GM21723 (cell line): ENCODE measurements around the gene ASTN1.

Experiments used
- ATAC-seq: cut with Tn5 transposase; IDR thresholded peaks from one replicate; pipeline ENCODE4 v1.9.1; 2021; ENCODE audit warnings: mild to moderate bottlenecking, moderate library complexity; ENCODE audit not compliant: unreplicated experiment

Gene ASTN1

DNA sequence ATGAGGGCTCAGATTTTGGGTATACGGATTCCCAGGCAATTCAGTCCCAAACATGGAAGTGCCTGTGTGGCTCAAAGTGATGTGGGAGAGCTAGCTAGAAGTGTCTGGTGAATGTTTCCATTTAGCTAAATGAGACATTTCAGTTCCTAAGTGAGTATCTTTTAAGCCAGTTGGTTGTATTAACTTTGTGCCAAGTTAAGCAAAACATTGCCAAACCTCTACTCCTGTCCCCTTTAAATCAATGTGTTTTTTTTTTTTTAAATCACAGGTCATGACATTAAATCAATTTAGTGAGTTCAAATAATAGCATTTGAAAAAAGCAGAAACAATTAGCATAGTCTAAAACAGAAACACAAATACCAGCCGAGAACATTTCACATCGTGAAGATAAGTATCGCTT, 230.1 kb downstream of the ASTN1 start:
- ATAC-seq: no peak

DNA sequence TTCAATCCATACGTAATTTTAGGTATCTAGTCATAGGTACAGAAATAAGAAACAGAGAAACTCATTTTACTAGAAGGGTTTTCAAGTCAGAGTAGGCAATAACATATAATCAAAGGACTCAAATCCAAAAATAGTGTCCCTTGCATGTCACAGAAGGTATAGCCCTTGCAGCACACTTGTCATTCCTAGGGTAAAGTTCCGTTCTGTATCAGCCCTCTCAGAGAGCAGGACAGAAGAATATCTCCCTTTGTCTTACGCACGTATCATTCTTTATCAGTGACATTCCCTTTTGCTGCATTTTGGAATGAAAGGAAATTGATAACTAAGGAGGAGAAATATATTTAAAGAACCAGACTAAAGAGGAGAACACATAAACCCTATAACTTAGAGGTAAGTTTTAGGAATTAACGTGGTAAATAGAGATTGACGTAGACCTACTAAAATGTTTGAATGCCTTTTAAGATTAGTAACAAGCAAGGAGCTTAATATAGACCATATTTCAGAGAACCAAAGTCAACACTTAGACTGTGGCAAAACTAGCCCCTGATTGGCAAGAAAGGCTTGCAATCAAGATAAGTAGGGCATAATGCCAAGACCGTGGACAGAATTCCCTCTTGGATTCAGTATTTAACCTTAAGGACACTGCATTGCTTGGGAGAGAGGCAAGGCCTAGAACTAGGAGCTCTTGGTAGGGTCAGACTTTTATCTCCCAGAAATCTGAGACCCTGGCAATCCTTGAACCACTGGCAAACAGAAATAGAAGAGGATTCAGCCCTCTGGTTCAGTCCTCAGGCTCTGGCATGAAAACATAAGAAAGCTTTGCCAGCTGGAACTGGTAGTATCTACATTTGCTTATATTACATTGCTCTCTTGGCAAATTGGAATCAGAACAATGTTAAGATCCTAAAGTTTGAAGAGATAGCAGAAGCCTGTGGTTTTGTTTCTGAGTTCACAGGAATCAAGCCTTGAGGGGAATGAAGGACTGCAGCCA, 232.1 kb downstream of the ASTN1 start:
- ATAC-seq: no peak

DNA sequence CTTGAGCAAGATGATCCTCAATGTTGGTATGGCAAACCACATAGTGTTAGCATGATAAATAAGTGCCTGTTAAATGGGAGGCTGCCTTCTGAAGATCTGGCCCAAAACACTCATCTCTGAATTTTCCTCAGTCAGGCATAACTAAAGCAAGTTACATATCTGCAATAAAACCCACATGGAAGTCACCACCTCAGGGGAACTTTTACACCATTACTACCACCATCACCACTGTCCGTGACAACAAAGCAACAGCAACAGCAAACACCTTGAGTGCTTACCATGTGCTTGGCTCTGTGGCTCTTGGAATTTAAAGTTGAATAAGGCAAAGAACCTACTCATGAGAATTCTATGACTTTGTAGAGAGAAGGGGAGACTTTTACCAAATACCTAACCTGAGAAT, 233.0 kb downstream of the ASTN1 start:
- ATAC-seq: no peak

GRCh38 chr1:176926330-176927086, 238.0 kb downstream of the ASTN1 start:
- no peak for ATAC-seq

GRCh38 chr1:176925223-176925622, 239.3 kb downstream of the ASTN1 start:
- no peak for ATAC-seq

GRCh38 chr1:176923283-176923682, 241.2 kb downstream of the ASTN1 start:
- ATAC-seq: no peak

GRCh38 chr1:176919386-176920378, 244.8 kb downstream of the ASTN1 start:
- ATAC-seq: no peak

- ATAC-seq: no peak
These were observed 258.9 kb downstream of the ASTN1 start for GRCh38 chr1:176905648-176906047.

DNA sequence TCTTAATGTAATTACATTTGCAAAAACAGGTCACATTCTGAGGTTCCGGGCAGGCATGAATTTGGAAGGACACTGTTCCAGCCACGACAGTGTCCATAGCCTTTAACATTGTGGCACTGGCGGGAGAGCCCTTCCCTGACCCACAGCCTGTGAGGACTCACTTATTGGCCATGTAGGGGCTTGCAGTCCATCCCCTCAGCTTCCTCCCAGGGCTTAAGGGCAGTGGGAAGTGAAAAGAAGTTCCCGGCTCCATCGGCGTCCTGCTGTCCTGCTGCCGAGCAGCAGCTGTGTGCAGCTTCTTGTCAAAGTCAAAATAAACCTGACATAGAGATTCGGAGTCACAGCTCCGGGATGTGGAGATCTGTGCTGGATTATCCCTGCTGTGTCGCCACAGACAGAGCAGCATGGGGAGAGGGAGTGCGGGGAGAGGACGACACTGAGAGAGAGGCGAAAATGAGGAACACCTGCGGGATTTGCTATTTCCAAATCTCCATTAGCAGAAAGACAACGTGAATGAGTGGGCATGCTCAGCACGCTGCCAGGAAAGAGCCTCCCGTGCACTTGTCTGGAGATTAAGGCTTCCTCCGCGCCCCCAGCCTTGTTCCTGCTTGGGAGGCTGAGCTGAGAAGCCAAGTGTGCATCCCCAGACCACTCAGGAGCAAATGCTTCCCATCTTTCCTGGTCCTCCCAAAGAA, 260.3 kb downstream of the ASTN1 start:
- ATAC-seq: no peak

GRCh38 chr1:176903474-176903873, 261.0 kb downstream of the ASTN1 start:
- ATAC-seq: no peak

DNA sequence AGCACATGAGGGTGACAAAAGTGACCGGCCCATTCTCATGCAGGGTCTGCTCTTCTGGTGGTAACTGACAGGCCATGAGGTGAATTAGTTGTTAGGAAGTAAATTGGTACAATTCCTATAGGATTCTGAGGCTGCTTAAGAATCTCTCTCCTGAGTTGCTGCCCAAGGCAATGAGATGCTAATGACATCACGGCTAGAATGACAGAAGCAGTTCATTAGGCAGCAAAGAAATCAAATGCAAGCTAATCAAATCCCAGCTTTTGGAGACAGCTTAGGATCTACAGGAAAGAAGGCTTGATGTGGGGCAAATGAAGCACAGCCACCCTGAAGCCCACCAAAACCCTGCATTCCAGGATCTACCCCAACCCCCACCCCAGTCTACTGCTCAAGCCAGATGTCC, 265.2 kb downstream of the ASTN1 start:
- no peak for ATAC-seq

- peak; percentile 78 for ATAC-seq
These were observed 266.9 kb downstream of the ASTN1 start for GRCh38 chr1:176897350-176898236.

GRCh38 chr1:176896216-176896615, 268.3 kb downstream of the ASTN1 start:
- ATAC-seq: no peak

GRCh38 chr1:176894450-176894849, 270.1 kb downstream of the ASTN1 start:
- no peak for ATAC-seq

DNA sequence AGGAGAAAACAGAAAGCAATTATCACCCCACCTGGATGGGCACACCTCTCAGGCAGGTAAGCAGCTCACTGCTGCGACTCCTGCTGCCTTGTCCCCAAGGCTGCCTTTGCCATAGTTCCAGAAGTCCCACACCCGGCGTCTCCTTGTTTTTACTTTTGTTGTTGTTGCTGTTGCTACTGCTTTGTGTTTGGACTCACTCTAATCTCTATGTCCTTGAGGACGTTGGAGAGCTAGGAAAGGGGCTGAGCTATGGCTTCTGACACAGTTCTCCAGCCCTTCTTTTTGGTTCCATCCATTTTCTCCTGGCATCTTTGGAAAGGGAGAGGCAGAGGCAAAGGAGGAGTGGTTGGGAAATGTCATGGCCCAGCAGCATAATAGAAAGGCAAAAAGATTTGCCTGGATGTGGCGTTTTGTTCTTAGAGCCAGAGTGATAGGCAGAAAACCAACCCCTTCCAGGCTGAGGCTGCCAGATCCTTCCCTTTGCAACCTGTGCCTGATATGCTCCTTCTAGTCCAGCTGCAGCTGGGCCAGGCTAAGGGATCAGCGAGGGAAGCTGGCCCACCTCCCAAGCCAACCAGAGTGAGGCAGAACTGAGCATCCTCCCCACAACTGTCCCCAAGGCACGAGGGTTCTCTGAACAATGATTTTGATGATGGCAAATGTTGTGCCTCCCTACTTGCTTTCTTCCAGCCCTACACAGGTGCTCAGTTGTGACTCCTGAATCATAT, 270.7 kb downstream of the ASTN1 start:
- no peak for ATAC-seq

- ATAC-seq: no peak
These were observed 276.0 kb downstream of the ASTN1 start for GRCh38 chr1:176888471-176889032.

DNA sequence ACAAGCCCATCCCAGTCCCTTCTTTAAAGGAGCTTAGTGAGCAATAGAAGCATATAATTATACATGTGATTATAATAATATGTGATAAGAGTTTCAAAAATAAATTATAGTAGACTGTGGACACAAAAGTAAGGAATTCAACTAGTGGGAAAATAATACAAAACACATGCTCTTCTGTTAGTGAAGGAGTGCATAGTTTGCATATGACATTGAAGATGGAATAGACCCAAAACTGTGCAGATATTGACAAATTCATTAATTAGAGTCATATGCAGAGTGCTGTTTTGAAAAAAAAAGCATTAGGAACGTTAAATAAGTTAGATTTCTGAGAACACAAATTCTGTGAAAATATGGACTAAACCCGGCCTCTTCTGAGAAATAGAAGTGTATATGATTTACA, 278.8 kb downstream of the ASTN1 start:
- no peak for ATAC-seq

DNA sequence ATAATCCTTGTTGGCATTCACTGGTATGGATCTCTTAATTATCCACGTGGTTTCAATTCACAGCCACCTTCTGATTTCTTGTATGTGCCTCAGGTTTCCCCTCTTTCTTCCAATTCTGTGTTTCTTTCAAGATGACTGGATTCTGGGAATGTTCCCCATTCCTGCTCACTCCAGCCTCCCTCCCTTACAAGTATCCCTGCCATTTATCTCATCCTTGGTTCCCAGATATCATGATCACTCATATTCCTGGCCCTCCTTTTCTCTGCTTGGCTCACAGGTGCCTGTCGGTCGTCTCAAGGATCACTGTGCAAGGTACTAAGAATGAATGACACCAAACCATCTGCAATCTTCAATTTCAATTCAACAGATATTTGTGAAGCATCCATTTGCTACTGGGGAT, 279.2 kb downstream of the ASTN1 start:
- no peak for ATAC-seq
